ENCODE results near the gene COL4A4.

The COL4A4 gene

DNA sequence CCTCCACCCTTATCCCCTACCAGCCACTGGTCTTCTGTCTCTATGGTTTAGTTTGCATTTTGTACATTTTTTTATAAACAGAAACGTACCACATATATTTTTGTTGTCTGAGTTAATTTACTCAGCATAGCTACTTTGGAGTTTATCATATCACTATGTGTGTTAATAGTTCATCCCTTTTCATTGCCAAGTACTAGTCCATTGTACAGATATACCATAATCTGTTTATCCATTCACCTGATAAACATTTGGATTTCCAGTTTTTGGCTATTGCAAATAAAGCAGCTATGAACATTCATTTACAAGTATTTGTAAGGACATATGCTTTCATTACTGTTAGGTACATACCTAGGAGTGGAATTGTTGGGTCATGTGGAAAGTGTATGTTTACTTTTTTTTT lies 204.6 kb downstream of the COL4A4 start:
- no peak overlapping the region for H3K27ac ChIP-seq (ENCODE audit: low read depth, low read length)
- peaks cover 0 to 8% (median 0%) of the 10 kb centered on the region in 5 donors for H3K9me3 ChIP-seq (ENCODE audit: control insufficient read depth in 5 of 5, low read length in 5 of 5)
- no peak overlapping the region for H3K9ac ChIP-seq (ENCODE audit: low read length in 5 of 5)
- H3K27me3 ChIP-seq (ENCODE audit: control insufficient read depth in 5 of 5, insufficient read depth in 4 of 5, low read length in 5 of 5): no peaks in the 10 kb centered on the region
- H3K4me3 ChIP-seq (ENCODE audit: low read depth in 1 of 5, low read length in 5 of 5): no peak overlapping the region
- peaks cover 0 to 2% (median 0%) of the 10 kb centered on the region in 5 donors for H3K36me3 ChIP-seq (ENCODE audit: control insufficient read depth in 5 of 5, insufficient read depth in 5 of 5, low read length in 5 of 5)
- peaks cover 0 to 7% (median 0%) of the 10 kb centered on the region in 5 donors for H3K4me1 ChIP-seq (ENCODE audit: control insufficient read depth in 5 of 5, insufficient read depth in 5 of 5, low read length in 5 of 5)

DNA sequence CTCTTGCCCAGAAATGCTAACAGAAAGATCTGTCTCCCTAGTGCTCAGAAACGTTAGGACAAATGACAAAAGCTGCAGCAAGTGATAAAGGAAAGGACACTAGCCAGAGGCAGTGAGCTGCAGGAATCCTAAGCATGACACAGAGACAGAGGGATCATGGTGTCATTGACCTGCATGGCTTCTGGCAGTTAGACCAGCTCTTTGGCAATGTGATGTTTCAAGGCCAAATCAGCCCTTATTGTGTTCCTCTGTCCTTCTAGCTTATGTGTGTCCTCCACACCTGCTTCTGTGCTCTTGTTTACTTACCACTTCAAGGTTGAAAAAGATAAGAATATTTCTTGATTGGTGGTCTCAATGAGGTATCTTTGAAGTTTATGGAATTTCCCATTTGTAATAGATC lies 207.3 kb downstream of the COL4A4 start:
- H3K9me3 ChIP-seq (ENCODE audit: control insufficient read depth in 5 of 5, low read length in 5 of 5): peaks cover 0 to 8% (median 0%) of the 10 kb centered on the region in 5 donors
- no peaks in the 10 kb centered on the region for H3K27me3 ChIP-seq (ENCODE audit: control insufficient read depth in 5 of 5, insufficient read depth in 4 of 5, low read length in 5 of 5)
- no peak overlapping the region for H3K9ac ChIP-seq (ENCODE audit: low read length in 5 of 5)
- no peak overlapping the region for H3K27ac ChIP-seq (ENCODE audit: low read depth, low read length)
- peaks cover 0 to 12% (median 8%) of the 10 kb centered on the region in 5 donors for H3K4me1 ChIP-seq (ENCODE audit: control insufficient read depth in 5 of 5, insufficient read depth in 5 of 5, low read length in 5 of 5)
- no peak overlapping the region for H3K4me3 ChIP-seq (ENCODE audit: low read depth in 1 of 5, low read length in 5 of 5)
- peaks cover 0 to 2% (median 0%) of the 10 kb centered on the region in 5 donors for H3K36me3 ChIP-seq (ENCODE audit: control insufficient read depth in 5 of 5, insufficient read depth in 5 of 5, low read length in 5 of 5)

DNA sequence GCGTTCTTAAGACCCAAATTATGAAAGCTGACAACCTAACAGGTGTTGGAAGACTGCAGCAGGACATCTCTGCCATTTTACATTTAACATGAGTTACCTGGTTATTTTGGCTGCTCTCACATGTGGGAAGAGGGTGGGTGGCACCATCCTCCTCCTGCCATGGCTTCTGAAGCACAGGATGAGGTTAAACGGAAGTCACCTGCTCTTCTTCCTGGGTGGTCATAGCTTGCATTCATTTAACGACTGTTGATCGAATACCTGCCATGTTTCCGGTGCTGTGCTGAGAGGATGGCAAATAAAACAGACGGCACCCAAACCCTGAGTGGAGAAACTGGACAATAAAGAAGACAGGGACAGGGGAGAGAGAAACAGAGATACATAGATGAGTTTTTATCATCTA lies 210.2 kb downstream of the COL4A4 start:
- H3K27me3 ChIP-seq (ENCODE audit: control insufficient read depth in 5 of 5, insufficient read depth in 4 of 5, low read length in 5 of 5): no peaks in the 10 kb centered on the region

DNA sequence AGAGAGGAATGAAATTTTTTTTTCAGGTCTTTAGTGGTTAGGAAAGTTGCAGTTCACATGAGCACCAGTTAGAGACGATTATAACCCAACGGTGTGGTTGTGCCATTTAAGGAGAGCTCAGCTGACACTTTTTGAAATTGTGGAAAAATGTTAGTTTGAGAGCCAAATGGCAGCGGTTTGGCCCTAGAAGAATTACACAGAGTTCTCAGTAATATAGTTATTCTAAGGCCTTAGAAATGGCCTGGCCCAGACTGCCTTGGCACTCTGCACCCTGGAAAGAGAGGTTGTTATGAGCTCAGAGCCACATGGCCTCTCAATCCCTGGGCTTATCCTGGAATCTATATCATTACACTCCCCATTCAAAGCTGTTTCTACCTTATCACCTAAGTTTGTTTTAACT lies 210.8 kb downstream of the COL4A4 start:
- H3K9ac ChIP-seq (ENCODE audit: low read length in 5 of 5): no peak overlapping the region
- no peak overlapping the region for H3K4me3 ChIP-seq (ENCODE audit: low read depth in 1 of 5, low read length in 5 of 5)
- no peak overlapping the region for H3K27ac ChIP-seq (ENCODE audit: low read depth, low read length)
- no peaks in the 10 kb centered on the region for H3K9me3 ChIP-seq (ENCODE audit: control insufficient read depth in 5 of 5, low read length in 5 of 5)
- H3K27me3 ChIP-seq (ENCODE audit: control insufficient read depth in 5 of 5, insufficient read depth in 4 of 5, low read length in 5 of 5): no peaks in the 10 kb centered on the region
- peaks cover 0 to 12% (median 8%) of the 10 kb centered on the region in 5 donors for H3K4me1 ChIP-seq (ENCODE audit: control insufficient read depth in 5 of 5, insufficient read depth in 5 of 5, low read length in 5 of 5)
- H3K36me3 ChIP-seq (ENCODE audit: control insufficient read depth in 5 of 5, insufficient read depth in 5 of 5, low read length in 5 of 5): peaks cover 0 to 9% (median 0%) of the 10 kb centered on the region in 5 donors

More for the DNA sequence above, 210.2 kb downstream of the COL4A4 start:
- H3K27ac ChIP-seq (ENCODE audit: low read depth, low read length): no peak overlapping the region
- H3K4me3 ChIP-seq (ENCODE audit: low read depth in 1 of 5, low read length in 5 of 5): no peak overlapping the region
- H3K9ac ChIP-seq (ENCODE audit: low read length in 5 of 5): no peak overlapping the region
- H3K4me1 ChIP-seq (ENCODE audit: control insufficient read depth in 5 of 5, insufficient read depth in 5 of 5, low read length in 5 of 5): peaks cover 0 to 12% (median 8%) of the 10 kb centered on the region in 5 donors
- peaks cover 0 to 9% (median 0%) of the 10 kb centered on the region in 5 donors for H3K36me3 ChIP-seq (ENCODE audit: control insufficient read depth in 5 of 5, insufficient read depth in 5 of 5, low read length in 5 of 5)
- H3K9me3 ChIP-seq (ENCODE audit: control insufficient read depth in 5 of 5, low read length in 5 of 5): no peaks in the 10 kb centered on the region

Data from subcutaneous abdominal adipose tissue (tissue), 5 donors.